Endothelial cell of umbilical vein (primary cell): ENCODE data around the gene SCAPER.

Experiments
- CTCF ChIP-seq, 2 donors: IDR thresholded peaks; 1 replicate in 1 of 2; 2 replicates in 1 of 2; pipeline ENCODE4 v1.5.1; 2011; ENCODE audit warnings: low read length in 2 of 2, mild to moderate bottlenecking in 2 of 2, moderate library complexity in 2 of 2, control low read depth in 1 of 2, inconsistent platforms in 1 of 2, low read depth in 1 of 2; ENCODE audit not compliant: insufficient read depth in 1 of 2; ENCODE audit errors: extremely low read depth in 1 of 2
- EZH2 ChIP-seq: IDR thresholded peaks from 2 replicates; pipeline ENCODE4 v1.6.1; 2012; ENCODE audit warnings: borderline replicate concordance, low read depth, mild to moderate bottlenecking, moderate library complexity, low read length, inconsistent platforms; ENCODE audit not compliant: severe bottlenecking
- FOS ChIP-seq: IDR thresholded peaks from 2 replicates; pipeline ENCODE4 v1.6.1; 2011; ENCODE audit warnings: mild to moderate bottlenecking, low read length, moderate library complexity, borderline replicate concordance; ENCODE audit not compliant: insufficient read depth
- TF ChIP-seq, protein P1 (sequence below): IDR thresholded peaks from 2 replicates; pipeline ENCODE4 v1.6.1; 2011; ENCODE audit not compliant: insufficient read depth, insufficient read length

DNA sequence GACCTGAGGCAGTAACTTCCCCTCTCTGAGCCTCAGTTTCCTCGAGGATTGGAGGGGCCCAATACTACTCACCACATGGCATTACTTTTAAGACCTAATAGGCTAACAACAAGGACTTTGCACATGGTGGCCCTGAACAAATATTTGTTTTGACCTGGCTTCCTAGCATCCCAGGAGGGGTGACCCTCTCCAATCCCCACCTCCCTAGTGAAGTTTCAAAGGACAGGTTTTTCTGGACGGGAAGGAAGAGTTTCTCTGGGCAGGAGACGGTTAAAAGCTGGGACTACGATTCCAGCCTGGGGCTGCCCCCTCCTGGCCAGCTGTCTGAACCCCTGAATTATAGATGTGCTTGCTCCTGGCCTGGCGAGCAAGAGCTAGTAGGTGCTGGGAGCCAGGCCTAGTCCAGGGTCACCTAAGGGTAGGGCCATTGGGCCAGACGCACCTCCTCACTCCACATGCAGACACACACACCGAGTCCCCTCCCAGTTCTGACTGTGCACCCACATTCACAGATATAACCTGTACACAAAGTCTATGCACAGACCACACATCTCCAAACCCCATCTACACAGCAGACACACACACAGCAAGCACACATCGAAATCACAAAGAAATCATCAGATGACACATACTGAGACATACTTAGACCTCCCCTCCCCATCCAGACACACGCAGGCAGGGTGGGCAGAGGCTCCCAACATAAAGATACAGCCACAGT is 571.3 kb downstream of the SCAPER start:
- TF ChIP-seq CTCF (IDR thresholded peaks at IDR 0.05; ENCODE audit: extremely low read depth in 1 of 2, insufficient read depth in 1 of 2, low read depth in 1 of 2, low read length in 2 of 2) = peak in 1 of 2 donors; percentile 22
- TF ChIP-seq, protein P1, sequence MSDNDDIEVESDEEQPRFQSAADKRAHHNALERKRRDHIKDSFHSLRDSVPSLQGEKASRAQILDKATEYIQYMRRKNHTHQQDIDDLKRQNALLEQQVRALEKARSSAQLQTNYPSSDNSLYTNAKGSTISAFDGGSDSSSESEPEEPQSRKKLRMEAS = no peak
- no peak for TF ChIP-seq EZH2
- no peak for TF ChIP-seq FOS
